HepG2 (cell line): ENCODE measurements around the gene CNPY4. TPM values are rescaled to one million over a fixed set of nuclear protein-coding genes. Genes with fewer than 3 reads are reported as not detected.

Source experiments
- ATF1 ChIP-seq: IDR thresholded peaks from 2 replicates; pipeline ENCODE4 v1.6.1; 2016; ENCODE audit warnings: mild to moderate bottlenecking, control low read depth
- BRF2 ChIP-seq: sonication (generic); formaldehyde crosslinking; IDR thresholded peaks from 2 replicates; pipeline ENCODE4 v1.8.1; 2022; ENCODE audit warnings: mild to moderate bottlenecking, missing genetic modification reagents
- CC2D1A ChIP-seq: sonication (generic); formaldehyde crosslinking; IDR thresholded peaks from 2 replicates; pipeline ENCODE4 v1.8.1; 2023; ENCODE audit warnings: mild to moderate bottlenecking, missing genetic modification reagents
- CCDC6 ChIP-seq: sonication (generic); formaldehyde crosslinking; IDR thresholded peaks from 2 replicates; pipeline ENCODE4 v1.8.1; 2022; ENCODE audit warnings: mild to moderate bottlenecking, missing genetic modification reagents, moderate library complexity
- EP300 ChIP-seq, 3 experiments: sonication (generic) in 1 of 3; formaldehyde crosslinking in 1 of 3; IDR thresholded peaks; 2 replicates each; pipeline versions ENCODE4 v1.5.1 to v1.6.1; 2011 to 2020; ENCODE audit warnings: low read depth in 2 of 3, low read length in 2 of 3, borderline replicate concordance in 1 of 3, improper control_type of control experiment in 1 of 3, mild to moderate bottlenecking in 1 of 3, missing genetic modification reagents in 1 of 3, moderate library complexity in 1 of 3
- FOXO1 ChIP-seq: sonication (generic); formaldehyde crosslinking; IDR thresholded peaks from 2 replicates; pipeline ENCODE4 v1.4.0; 2020; ENCODE audit warnings: missing genetic modification reagents
- FOXP1 ChIP-seq, 2 experiments: fragments of 450-650 bp in 1 of 2; IDR thresholded peaks; 2 replicates each; pipeline ENCODE4 v1.6.1; 2017 to 2018; ENCODE audit warnings: antibody characterized with exemption in 1 of 2
- IRF2 ChIP-seq: IDR thresholded peaks from 2 replicates; pipeline ENCODE4 v1.6.1; 2018; ENCODE audit warnings: missing genetic modification reagents, missing compliant biosample characterization
- KDM5B ChIP-seq: sonication (generic); formaldehyde crosslinking; IDR thresholded peaks from 2 replicates; pipeline ENCODE4 v1.4.0; 2020; ENCODE audit warnings: missing genetic modification reagents, mild to moderate bottlenecking, borderline replicate concordance
- KLF11 ChIP-seq: IDR thresholded peaks from 2 replicates; pipeline ENCODE4 v1.6.1; 2016; ENCODE audit warnings: missing compliant biosample characterization
- MAFF ChIP-seq: IDR thresholded peaks from 2 replicates; pipeline ENCODE4 v1.6.1; 2011; ENCODE audit warnings: low read depth, low read length, improper control_type of control experiment
- MTA3 ChIP-seq: sonication (generic); formaldehyde crosslinking; IDR thresholded peaks from 2 replicates; pipeline ENCODE4 v1.4.0; 2020; ENCODE audit warnings: missing genetic modification reagents
- MYPOP ChIP-seq: sonication (generic); formaldehyde crosslinking; IDR thresholded peaks from 2 replicates; pipeline ENCODE4 v1.8.1; 2023; ENCODE audit warnings: mild to moderate bottlenecking, moderate library complexity, missing genetic modification reagents
- NFIB ChIP-seq: sonication (generic); formaldehyde crosslinking; IDR thresholded peaks from 2 replicates; pipeline ENCODE4 v1.9.0; 2021; ENCODE audit warnings: missing genetic modification reagents, mild to moderate bottlenecking, borderline replicate concordance
- PRMT3 ChIP-seq: sonication (generic); formaldehyde crosslinking; IDR thresholded peaks from 2 replicates; pipeline ENCODE4 v1.8.1; 2022; ENCODE audit warnings: low read depth, mild to moderate bottlenecking, moderate library complexity, missing genetic modification reagents, borderline replicate concordance
- PRPF4 ChIP-seq: fragments of 200-400 bp; formaldehyde crosslinking; IDR thresholded peaks from 2 replicates; pipeline ENCODE4 v1.6.1; 2016; ENCODE audit warnings: low read length, low read depth; ENCODE audit not compliant: poor library complexity, severe bottlenecking
- SAP130 ChIP-seq: IDR thresholded peaks from 2 replicates; pipeline ENCODE4 v1.6.1; 2016; ENCODE audit warnings: low read depth
- SMARCE1 ChIP-seq: fragments of 450-650 bp; IDR thresholded peaks from 2 replicates; pipeline ENCODE4 v1.6.1; 2017; ENCODE audit warnings: borderline replicate concordance
- TAF15 ChIP-seq: fragments of 200-400 bp; formaldehyde crosslinking; IDR thresholded peaks from one replicate; pipeline ENCODE4 v1.6.1; 2018; ENCODE audit warnings: mild to moderate bottlenecking, low read depth, low read length; ENCODE audit not compliant: poor library complexity, severe bottlenecking
- THAP8 ChIP-seq: sonication (generic); formaldehyde crosslinking; IDR thresholded peaks from 2 replicates; pipeline ENCODE4 v1.5.1; 2020; ENCODE audit warnings: missing genetic modification reagents, mild to moderate bottlenecking, borderline replicate concordance
- XRCC5 ChIP-seq: fragments of 200-400 bp; formaldehyde crosslinking; optimal IDR thresholded peaks from 2 replicates; pipeline ENCODE3; 2017; ENCODE audit warnings: mild to moderate bottlenecking, low read length
- ZFP91 ChIP-seq: sonication (generic); formaldehyde crosslinking; IDR thresholded peaks from 2 replicates; pipeline ENCODE4 v1.9.0; 2022; ENCODE audit warnings: missing genetic modification reagents, mild to moderate bottlenecking, borderline replicate concordance
- ZNF136 ChIP-seq: sonication (generic); formaldehyde crosslinking; IDR thresholded peaks from 2 replicates; pipeline ENCODE4 v1.8.1; 2022; ENCODE audit warnings: low read depth, mild to moderate bottlenecking, moderate library complexity, missing genetic modification reagents
- ZNF143 ChIP-seq: sonication (generic); formaldehyde crosslinking; IDR thresholded peaks from 2 replicates; pipeline ENCODE4 v1.4.0; 2020; ENCODE audit warnings: missing genetic modification reagents
- ZNF432 ChIP-seq: sonication (generic); formaldehyde crosslinking; IDR thresholded peaks from 2 replicates; pipeline ENCODE4 v1.5.0; 2020; ENCODE audit warnings: missing genetic modification reagents, mild to moderate bottlenecking, borderline replicate concordance
- ZNF558 ChIP-seq: sonication (generic); formaldehyde crosslinking; IDR thresholded peaks from 2 replicates; pipeline ENCODE4 v1.9.0; 2022; ENCODE audit warnings: mild to moderate bottlenecking, missing genetic modification reagents, borderline replicate concordance
- ZSCAN12 ChIP-seq: sonication (generic); formaldehyde crosslinking; IDR thresholded peaks from 2 replicates; pipeline ENCODE4 v1.9.0; 2021; ENCODE audit warnings: mild to moderate bottlenecking, missing genetic modification reagents
- polyA plus RNA-seq, 8 experiments: library from polyadenylated mRNA; depleted of rRNA in 3 of 8; stranded (reverse) in 7 of 8; unstranded in 1 of 8; fragments of >200 nt; fragmentation: Illumina TruSeq in 4 of 8; extraction: Trizol in 4 of 8; gene quantifications; 2 replicates each; pipeline versions ENCODE4 v1.2.1 to v1.2.3, GENCODE V29; 2011 to 2016; ENCODE audit warnings: low read depth in 4 of 8, missing spikeins in 1 of 8, mixed read lengths in 1 of 8; ENCODE audit not compliant: insufficient read depth in 1 of 8
- total RNA-seq, 5 experiments: library from RNA; depleted of rRNA; stranded (reverse); fragments of >200 nt; fragmentation: Illumina TruSeq; extraction: Trizol; gene quantifications; 2 replicates each; pipeline ENCODE4 v1.2.3, GENCODE V29; 2016; ENCODE audit warnings: low read depth in 1 of 5

CNPY4 gene
- total and polyA plus RNA-seq, 2 of the 13 experiments (the other 11 are each of a cell fraction or from before 2014, with no cell fraction given) = 6.2 to 12.7 TPM

- TF ChIP-seq BRF2 (CRISPR knock-in tag) = no peak
- TF ChIP-seq MAFF = no peak
- TF ChIP-seq PRPF4 = no peak
- TF ChIP-seq FOXO1 (CRISPR knock-in tag) = peak; percentile 83; the same call in 1 of the 2 replicates
- TF ChIP-seq TAF15 = no peak
- no peak for TF ChIP-seq CC2D1A (CRISPR knock-in tag)
- 0 out of 2 replicates have a peak, but pooled peaks have one; percentile 58 for TF ChIP-seq ZNF136
- TF ChIP-seq PRMT3 = peak; percentile 15; the same call in 1 of the 2 replicates
- TF ChIP-seq SAP130 (CRISPR knock-in tag) = peak; percentile 93
- no peak for TF ChIP-seq NFIB (CRISPR knock-in tag)
- TF ChIP-seq ZNF432 = no peak
- TF ChIP-seq CCDC6 = peak; percentile 50; the same call in 1 of the 2 replicates
- no peak for TF ChIP-seq ZNF143
- no peak for TF ChIP-seq MYPOP (CRISPR knock-in tag)
- TF ChIP-seq MTA3 (CRISPR knock-in tag) = no peak
- 0 out of 2 replicates have a peak, but pooled peaks have one; percentile 34 for TF ChIP-seq KLF11 (CRISPR knock-in tag)
- TF ChIP-seq ZSCAN12 = no peak
- no peak for TF ChIP-seq KDM5B (CRISPR knock-in tag)
- 0 out of 2 replicates have a peak, but pooled peaks have one; percentile 24 for TF ChIP-seq ATF1
- no peak for TF ChIP-seq SMARCE1
- peak; percentile 67 for TF ChIP-seq FOXP1 (IDR thresholded peaks at IDR 0.05)
- peak; percentile 84 for TF ChIP-seq FOXP1 (CRISPR knock-in tag; IDR thresholded peaks at IDR 0.05)
- TF ChIP-seq THAP8 = no peak
- no peak for TF ChIP-seq ZFP91 (CRISPR knock-in tag)
- TF ChIP-seq EP300 (IDR thresholded peaks at IDR 0.05; ENCODE audit: low read depth in 2 of 2, low read length in 2 of 2) = peak in 1 of 2 experiments; percentile 53; a peak in 1 of 4 replicates
- peak; percentile 29; the same call in 1 of the 2 replicates for TF ChIP-seq EP300 (CRISPR knock-in tag; IDR thresholded peaks at IDR 0.05; ENCODE audit: borderline replicate concordance)
- peak; percentile 28; the same call in 1 of the 2 replicates for TF ChIP-seq IRF2 (CRISPR knock-in tag)
- TF ChIP-seq XRCC5 = peak; percentile 51
- no peak for TF ChIP-seq ZNF558
Measured at GRCh38 chr7:100079024-100079560, 40.3 kb upstream of the CNPY4 start (continued).
